HCT116 (cell line): ENCODE measurements around the gene CAMKK2. TPM values are rescaled to one million over a fixed set of nuclear protein-coding genes. Genes with fewer than 3 reads are reported as not detected.

Experiments
- ATAC-seq: fragments of 200-7000 bp; cut with Tn5 transposase; 2 replicates; pipeline ENCODE4 v1.9.1; 2020; ENCODE audit warnings: mild to moderate bottlenecking, moderate library complexity
- BruUV-seq: library from RNA; stranded (reverse); fragments of 400-500 nt; replicated peaks from 2 replicates; lab custom pipeline; 2021; lab: Mats Ljungman, UMichigan
- CTCF ChIA-PET: fragments of 300-600 bp; sonication (Branson Sonifier 250); formaldehyde crosslinking; loops from one replicate; lab custom pipeline; 2021; ENCODE audit warnings: antibody characterized with exemption; lab: Charles Lee
- POLR2A ChIA-PET: fragments of 300-600, 350-600 bp; sonication (Branson Sonifier 250); formaldehyde crosslinking; loops from one replicate; lab custom pipeline; 2021; ENCODE audit warnings: antibody characterized with exemption; lab: Charles Lee
- RAD21 ChIA-PET, 2 experiments: fragments of 300-600 bp; sonication (Branson Sonifier 250); formaldehyde crosslinking; loops; one replicate each; lab custom pipeline; 2023; ENCODE audit warnings: low total read pairs in 2 of 2; ENCODE audit not compliant: uncharacterized antibody in 2 of 2, unreplicated experiment in 2 of 2, low non-redundant PET in 1 of 2; lab: Charles Lee
- DNase-seq: peaks from one replicate; pipeline ENCODE4 v3.0.0-alpha.2; 2010; ENCODE audit warnings: low read depth, low spot score
- H2AFZ ChIP-seq: fragments of 200-600 bp; shearing (Covaris generic), sonication (generic); 2 replicates; pipeline ENCODE4 v1.6.1; 2017; ENCODE audit warnings: low read depth, mixed run types, mixed read lengths, antibody characterized with exemption, low read length; ENCODE audit not compliant: poor library complexity, severe bottlenecking
- H3K27ac ChIP-seq: 2 replicates; pipeline ENCODE4 v1.5.1; 2012; ENCODE audit warnings: low read depth, low read length
- H3K27me3 ChIP-seq: fragments of 200-600 bp; sonication (generic); 2 replicates; pipeline ENCODE4 v1.6.1; 2016; ENCODE audit warnings: mixed run types, low read length, mixed read lengths; ENCODE audit not compliant: insufficient read depth
- H3K36me3 ChIP-seq, 2 experiments: fragments of 200-500 bp in 1 of 2; fragments of 200-600 bp in 1 of 2; sonication (Bioruptor generic) in 1 of 2; sonication (generic) in 1 of 2; 2 replicates each; pipeline versions ENCODE4 v1.5.1 to v1.6.1; 2014 to 2016; ENCODE audit warnings: low read length in 2 of 2, inconsistent platforms in 1 of 2, mixed read lengths in 1 of 2, mixed run types in 1 of 2; ENCODE audit not compliant: insufficient read depth in 2 of 2, control insufficient read depth in 1 of 2
- H3K4me1 ChIP-seq, 2 experiments: fragments of 200-600 bp in 1 of 2; sonication (generic) in 1 of 2; 2 replicates each; pipeline versions ENCODE4 v1.5.1 to v1.6.1; 2012 to 2017; ENCODE audit warnings: low read length in 2 of 2, inconsistent platforms in 1 of 2, mild to moderate bottlenecking in 1 of 2, mixed read lengths in 1 of 2, mixed run types in 1 of 2, moderate library complexity in 1 of 2; ENCODE audit not compliant: insufficient read depth in 2 of 2, control insufficient read depth in 1 of 2
- H3K4me2 ChIP-seq: fragments of 200-600 bp; sonication (generic); 2 replicates; pipeline ENCODE4 v1.6.1; 2017; ENCODE audit warnings: mixed run types, low read length, mixed read lengths
- H3K4me3 ChIP-seq, 2 experiments: fragments of 200-600 bp in 1 of 2; sonication (generic) in 1 of 2; replicated peaks in 1 of 2; 2 replicates each; pipeline ENCODE4 v1.5.1; 2011 to 2016; ENCODE audit warnings: low read length in 2 of 2, control low read depth in 1 of 2, low read depth in 1 of 2, mild to moderate bottlenecking in 1 of 2, mixed read lengths in 1 of 2, mixed run types in 1 of 2
- H3K79me2 ChIP-seq: fragments of 200-600 bp; sonication (generic); 2 replicates; pipeline ENCODE4 v1.6.1; 2017; ENCODE audit warnings: mild to moderate bottlenecking, mixed run types, low read length, moderate library complexity, mixed read lengths; ENCODE audit not compliant: insufficient read depth
- H3K9ac ChIP-seq: fragments of 200-600 bp; sonication (generic); 2 replicates; pipeline ENCODE4 v1.6.1; 2016; ENCODE audit warnings: low read length, mixed read lengths
- H3K9me2 ChIP-seq: fragments of 200-600 bp; sonication (generic), shearing (Covaris generic); 2 replicates; pipeline ENCODE4 v1.6.1; 2017; ENCODE audit warnings: mixed run types, mild to moderate bottlenecking, moderate library complexity; ENCODE audit not compliant: insufficient read depth
- H3K9me3 ChIP-seq, 2 experiments: fragments of 200-500 bp in 1 of 2; fragments of 200-600 bp in 1 of 2; sonication (Bioruptor generic) in 1 of 2; sonication (generic) in 1 of 2; 2 replicates each; pipeline ENCODE4 v1.6.1; 2014 to 2017; ENCODE audit warnings: low read length in 2 of 2, mixed read lengths in 2 of 2, inconsistent platforms in 1 of 2, low read depth in 1 of 2, mild to moderate bottlenecking in 1 of 2, mixed run types in 1 of 2, moderate library complexity in 1 of 2; ENCODE audit not compliant: control insufficient read depth in 1 of 2, insufficient read depth in 1 of 2
- H4K20me1 ChIP-seq: fragments of 200-600 bp; sonication (generic), shearing (Covaris generic); 2 replicates; pipeline ENCODE4 v1.6.1; 2017; ENCODE audit warnings: mixed run types, mild to moderate bottlenecking, moderate library complexity; ENCODE audit not compliant: insufficient read depth
- EGR1 ChIP-seq: IDR thresholded peaks from 2 replicates; pipeline ENCODE4 v1.6.1; 2012; ENCODE audit warnings: low read depth
- ELF1 ChIP-seq: IDR thresholded peaks from 2 replicates; pipeline ENCODE4 v1.6.1; 2012; ENCODE audit warnings: low read depth, borderline replicate concordance
- MAX ChIP-seq: IDR thresholded peaks from 2 replicates; pipeline ENCODE4 v1.6.1; 2012
- REST ChIP-seq: IDR thresholded peaks from 2 replicates; pipeline ENCODE4 v1.6.1; 2012; ENCODE audit warnings: low read depth
- SIN3A ChIP-seq: IDR thresholded peaks from 2 replicates; pipeline ENCODE4 v1.6.1; 2012; ENCODE audit warnings: low read depth
- ZNF274 ChIP-seq: fragments of 200-500 bp; sonication (Bioruptor generic); IDR thresholded peaks from 2 replicates; pipeline ENCODE4 v1.6.1; 2014; ENCODE audit warnings: mild to moderate bottlenecking, low read depth, low read length, inconsistent platforms
- intact Hi-C: fragments of 100-400 bp; cut with micrococcal nuclease; formaldehyde crosslinking; loops from 2 replicates; pipeline ENCODE4 v1.10.0; 2022
- total RNA-seq: library from RNA; stranded (reverse); gene quantifications from one replicate; pipeline ENCODE4 v1.2.1, GENCODE V29; 2021; ENCODE audit not compliant: unreplicated experiment

The CAMKK2 gene
- total RNA-seq, 1 experiment from 2014 or later, result 33.8 TPM

GRCh38 chr12:121331248-121331647, 34.7 kb upstream of the CAMKK2 start:
- H3K4me3 ChIP-seq, result no peak overlapping the region
- no peaks in the 10 kb centered on the region for H3K9me2 ChIP-seq
- no peaks in the 10 kb centered on the region for H3K9me3 ChIP-seq
- H3K79me2 ChIP-seq, result no peaks in the 10 kb centered on the region
- no peak overlapping the region for H2AFZ ChIP-seq
- DNase-seq (no peak), ATAC-seq (no peak)
- no peaks in the 10 kb centered on the region for H3K4me1 ChIP-seq
- H3K9ac ChIP-seq, result no peak overlapping the region
- no peak overlapping the region for H3K27ac ChIP-seq
- H3K27me3 ChIP-seq, result no peaks in the 10 kb centered on the region
- peaks cover 42 to 61% of the 10 kb centered on the region in 2 experiments for H3K36me3 ChIP-seq
- TF ChIP-seq ELF1, result no peak
- no peak for TF ChIP-seq EGR1
- TF ChIP-seq REST, result no peak
- TF ChIP-seq MAX, result no peak
- intact Hi-C loops, result no loop called here
- RAD21 ChIA-PET, result no interaction called here
- H3K4me2 ChIP-seq, result no peak overlapping the region
- no peaks in the 10 kb centered on the region for H4K20me1 ChIP-seq
- CTCF ChIA-PET, result no interaction called here
- POLR2A ChIA-PET, result no interaction called here
- no TSS peak for BruUV-seq

- TF ChIP-seq ZNF274 (no peak), SIN3A (no peak)
- TF ChIP-seq, all 23 proteins: peak for 0
- Histone ChIP-seq H3K27me3 (no peaks in the 10 kb centered on the region), H3K4me1 (no peaks in the 10 kb centered on the region), H3K27ac (no peak overlapping the region), H2AFZ (no peak overlapping the region), H3K36me3 (peaks cover 44 to 62% of the 10 kb centered on the region in 2 experiments), H3K9ac (no peak overlapping the region), H3K9me3 (no peaks in the 10 kb centered on the region), H3K4me2 (no peak overlapping the region), H3K79me2 (no peaks in the 10 kb centered on the region), H3K4me3 (no peak overlapping the region), H4K20me1 (no peaks in the 10 kb centered on the region), H3K9me2 (no peaks in the 10 kb centered on the region)
- intact Hi-C loops, result no loop called here
- no peak for ATAC-seq
- ChIA-PET CTCF (no interaction called here), RAD21 (no interaction called here), POLR2A (no interaction called here)
- BruUV-seq, result no TSS peak
- no peak for DNase-seq
These were observed 34.2 kb upstream of the CAMKK2 start for GRCh38 chr12:121330692-121331091.
